Endothelial cell of umbilical vein (primary cell): ENCODE measurements around the gene MVB12B.

ENCODE experiments used
- CTCF ChIP-seq, 2 donors: IDR thresholded peaks; 1 replicate in 1 of 2; 2 replicates in 1 of 2; pipeline ENCODE4 v1.5.1; 2011; ENCODE audit warnings: low read length in 2 of 2, mild to moderate bottlenecking in 2 of 2, moderate library complexity in 2 of 2, control low read depth in 1 of 2, inconsistent platforms in 1 of 2, low read depth in 1 of 2; ENCODE audit not compliant: insufficient read depth in 1 of 2; ENCODE audit errors: extremely low read depth in 1 of 2
- MAX ChIP-seq: IDR thresholded peaks from 2 replicates; pipeline ENCODE4 v1.6.1; 2011; ENCODE audit not compliant: insufficient read depth, insufficient read length
- POLR2AphosphoS5 ChIP-seq: IDR thresholded peaks from 2 replicates; pipeline ENCODE4 v1.6.1; 2012; ENCODE audit warnings: low read depth, mild to moderate bottlenecking, control low read depth, low read length, moderate library complexity; ENCODE audit not compliant: insufficient read depth

- TF ChIP-seq CTCF (IDR thresholded peaks at IDR 0.05; ENCODE audit: extremely low read depth in 1 of 2, insufficient read depth in 1 of 2, low read depth in 1 of 2, low read length in 2 of 2) (no peak), MAX (no peak), POLR2AphosphoS5 (no peak)
Observed at GRCh38 chr9:126304971-126305320, 21.7 kb upstream of the MVB12B start.
